Duodenal mucosa (tissue), 2 donors: ENCODE measurements around the gene FRMD3.
A peak's percentile ranks its signal among the peaks of the same experiment; 100 is the strongest.

ENCODE experiments used
- H3K27ac ChIP-seq: one replicate; pipeline ENCODE4 v1.7.0; 2013; ENCODE audit warnings: low read depth, low read length
- H3K27me3 ChIP-seq, 2 donors: one replicate each; pipeline ENCODE4 v1.7.0; 2013; ENCODE audit warnings: low read length in 2 of 2, control low read depth in 1 of 2; ENCODE audit not compliant: insufficient read depth in 2 of 2, control insufficient read depth in 1 of 2
- H3K36me3 ChIP-seq, 2 donors: one replicate each; pipeline ENCODE4 v1.7.0; 2013; ENCODE audit warnings: low read length in 2 of 2, control low read depth in 1 of 2; ENCODE audit not compliant: insufficient read depth in 2 of 2, control insufficient read depth in 1 of 2
- H3K4me1 ChIP-seq, 2 donors: one replicate each; pipeline ENCODE4 v1.7.0; 2013; ENCODE audit warnings: low read length in 2 of 2, control low read depth in 1 of 2; ENCODE audit not compliant: insufficient read depth in 2 of 2, control insufficient read depth in 1 of 2
- H3K4me3 ChIP-seq, 2 donors: one replicate each; pipeline ENCODE4 v1.7.0; 2013; ENCODE audit warnings: low read length in 2 of 2, low read depth in 1 of 2
- H3K9ac ChIP-seq, 2 donors: one replicate each; pipeline ENCODE4 v1.7.0; 2013; ENCODE audit warnings: low read length in 2 of 2, low read depth in 1 of 2
- H3K9me3 ChIP-seq, 2 donors: one replicate each; pipeline ENCODE4 v1.7.0; 2013; ENCODE audit warnings: low read length in 2 of 2, control low read depth in 1 of 2; ENCODE audit not compliant: control insufficient read depth in 1 of 2

Gene FRMD3

DNA sequence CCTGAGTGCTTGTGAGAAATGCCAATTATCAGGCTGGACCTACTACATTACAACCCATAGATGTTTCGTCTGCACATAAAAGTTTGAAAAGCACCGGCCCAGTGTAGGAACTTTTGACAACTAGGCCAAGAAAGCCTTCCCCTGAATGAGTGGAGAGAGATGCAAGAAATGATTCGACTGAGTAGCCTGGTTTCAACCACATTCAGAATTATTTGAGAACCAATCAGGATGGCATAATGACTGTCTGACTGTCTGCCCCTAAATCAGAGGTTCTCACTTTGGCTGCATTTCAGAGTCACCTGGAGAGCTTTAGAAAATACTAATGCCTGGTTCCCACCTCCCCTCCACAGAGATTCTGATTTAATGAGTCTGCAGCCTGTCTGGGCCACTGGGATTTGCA lies 61.1 kb downstream of the FRMD3 start:
- Histone ChIP-seq H3K9me3 (peaks cover 3 to 6% of the 10 kb centered on the region in 2 donors), H3K27ac (no peak overlapping the region), H3K4me1 (peaks cover 11 to 22% of the 10 kb centered on the region in 2 donors)

DNA sequence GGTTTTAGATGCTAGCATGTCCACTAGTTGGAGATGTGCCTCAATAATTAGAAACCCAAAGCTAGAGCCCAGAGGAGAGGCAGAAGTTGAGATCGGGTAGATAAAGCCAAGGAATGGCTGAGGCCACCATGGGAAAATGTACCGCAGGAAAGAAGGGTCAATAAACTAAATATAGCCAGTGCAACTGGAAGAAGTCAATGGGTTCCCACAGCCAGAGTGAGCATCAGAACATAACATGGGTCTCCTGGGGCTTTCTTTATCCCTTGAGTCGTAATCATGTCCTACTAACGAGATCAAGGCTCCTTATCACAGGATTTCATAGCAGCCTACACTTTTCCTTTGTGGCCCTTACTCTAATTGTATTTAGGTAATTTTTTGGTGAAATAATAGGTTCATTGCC lies 61.7 kb downstream of the FRMD3 start:
- Histone ChIP-seq H3K27ac (no peak overlapping the region), H3K4me1 (peaks cover 17 to 28% of the 10 kb centered on the region in 2 donors), H3K9me3 (peaks cover 3 to 6% of the 10 kb centered on the region in 2 donors), H3K9ac (no peak overlapping the region), H3K27me3 (no peaks in the 10 kb centered on the region), H3K4me3 (no peak overlapping the region), H3K36me3 (no peaks in the 10 kb centered on the region)

More for the DNA sequence above, 61.1 kb downstream of the FRMD3 start:
- H3K9ac ChIP-seq = no peak overlapping the region
- H3K36me3 ChIP-seq = no peaks in the 10 kb centered on the region
- no peak overlapping the region for H3K4me3 ChIP-seq
- no peaks in the 10 kb centered on the region for H3K27me3 ChIP-seq

DNA sequence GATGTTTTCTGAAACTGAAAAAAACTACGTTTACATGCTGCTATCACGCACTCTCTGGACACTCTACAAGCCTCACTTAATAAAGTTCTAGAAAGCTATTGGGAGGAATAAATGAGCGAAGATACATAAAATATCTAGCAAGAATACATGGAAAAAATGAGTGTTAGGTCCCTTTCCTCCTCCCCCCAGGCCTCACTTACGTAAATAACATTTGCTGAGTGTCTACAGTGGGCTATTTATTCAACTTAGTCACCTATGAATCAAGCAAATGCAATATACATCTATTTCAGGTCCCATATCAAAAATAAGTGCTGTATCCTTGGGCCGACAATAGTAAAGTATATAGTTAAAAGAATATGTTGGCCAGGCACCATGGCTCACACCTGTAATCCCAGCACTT lies 62.5 kb downstream of the FRMD3 start:
- Histone ChIP-seq H3K9ac (no peak overlapping the region), H3K4me1 (peaks cover 20 to 28% of the 10 kb centered on the region in 2 donors), H3K36me3 (no peaks in the 10 kb centered on the region), H3K4me3 (no peak overlapping the region), H3K9me3 (peaks cover 3 to 6% of the 10 kb centered on the region in 2 donors), H3K27me3 (no peaks in the 10 kb centered on the region), H3K27ac (no peak overlapping the region)

DNA sequence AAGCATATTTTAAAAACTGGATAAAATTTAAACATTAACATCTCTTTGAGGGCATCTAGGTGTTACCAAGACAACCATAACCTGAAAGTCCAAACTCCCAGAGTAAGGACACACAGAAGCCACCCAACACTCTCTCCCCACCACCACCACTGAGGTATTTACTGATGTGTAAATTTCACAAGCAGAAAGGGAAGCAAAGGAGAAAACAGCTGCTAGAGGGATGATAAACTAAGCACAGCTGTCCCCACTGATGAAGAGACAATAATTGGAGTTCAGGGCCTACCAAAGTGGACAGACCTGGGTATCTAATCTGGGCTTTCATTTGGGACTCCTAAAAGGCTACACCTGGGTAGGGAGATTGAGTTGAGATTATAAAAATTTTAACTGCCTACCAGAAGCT lies 63.6 kb downstream of the FRMD3 start:
- peaks cover 0 to under 1% of the 10 kb centered on the region in 2 donors for H3K9me3 ChIP-seq
- no peaks in the 10 kb centered on the region for H3K27me3 ChIP-seq
- H3K4me3 ChIP-seq = no peak overlapping the region
- H3K27ac ChIP-seq = no peak overlapping the region
- H3K9ac ChIP-seq = no peak overlapping the region
- peaks cover 20 to 28% of the 10 kb centered on the region in 2 donors for H3K4me1 ChIP-seq
- H3K36me3 ChIP-seq = no peaks in the 10 kb centered on the region

DNA sequence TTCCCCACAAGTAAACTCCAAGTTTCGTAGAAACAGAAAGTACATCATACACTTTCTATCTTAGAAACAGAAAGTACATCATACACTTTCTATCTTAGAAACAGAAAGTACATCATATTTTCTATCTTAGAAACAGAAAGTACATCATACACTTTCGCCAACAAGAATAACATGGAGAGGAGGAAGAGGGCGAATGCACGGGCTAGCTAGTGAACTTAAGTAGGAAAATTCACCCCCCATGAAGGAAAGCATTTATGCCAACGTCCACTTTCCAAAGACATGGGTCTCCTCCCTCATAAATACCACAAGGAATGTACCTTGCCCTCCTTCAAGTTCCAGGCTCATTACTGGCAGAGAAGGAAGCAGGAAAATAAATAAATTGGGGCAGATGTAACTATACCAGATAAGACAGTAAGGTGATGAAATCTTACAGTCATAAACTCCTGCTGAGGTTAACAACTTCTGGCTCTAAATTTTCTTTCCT lies 64.7 kb downstream of the FRMD3 start:
- Histone ChIP-seq H3K9me3 (no peaks in the 10 kb centered on the region), H3K4me1 (peaks cover 20 to 28% of the 10 kb centered on the region in 2 donors), H3K4me3 (peak overlapping the region; percentile 63 to 67), H3K9ac (no peak overlapping the region), H3K27ac (peak overlapping the region; percentile 64), H3K27me3 (no peaks in the 10 kb centered on the region), H3K36me3 (no peaks in the 10 kb centered on the region)

DNA sequence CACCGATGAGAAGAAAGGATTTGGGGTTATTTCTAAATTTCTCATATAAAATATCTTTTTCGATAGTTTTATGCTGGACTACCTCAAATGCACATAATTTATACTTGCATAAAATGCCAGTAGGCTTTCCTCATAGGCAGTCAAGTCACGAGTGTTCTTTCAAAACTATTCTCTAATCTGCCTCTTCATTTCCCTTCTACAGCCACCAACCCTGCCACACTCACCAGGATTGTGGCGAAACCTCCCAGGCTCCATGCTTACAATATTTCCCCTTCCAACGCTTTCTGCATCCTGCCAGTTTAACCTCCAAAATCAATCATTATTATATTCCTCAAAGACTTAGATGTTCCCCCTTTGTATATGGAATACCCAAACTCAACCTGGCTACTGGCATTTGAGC lies 65.4 kb downstream of the FRMD3 start:
- Histone ChIP-seq H3K4me1 (peaks cover 20 to 28% of the 10 kb centered on the region in 2 donors), H3K9ac (peak overlapping the region; percentile 15 to 28), H3K27ac (peak overlapping the region; percentile 64), H3K27me3 (no peaks in the 10 kb centered on the region), H3K36me3 (no peaks in the 10 kb centered on the region), H3K4me3 (peak overlapping the region; percentile 63 to 65), H3K9me3 (no peaks in the 10 kb centered on the region)

DNA sequence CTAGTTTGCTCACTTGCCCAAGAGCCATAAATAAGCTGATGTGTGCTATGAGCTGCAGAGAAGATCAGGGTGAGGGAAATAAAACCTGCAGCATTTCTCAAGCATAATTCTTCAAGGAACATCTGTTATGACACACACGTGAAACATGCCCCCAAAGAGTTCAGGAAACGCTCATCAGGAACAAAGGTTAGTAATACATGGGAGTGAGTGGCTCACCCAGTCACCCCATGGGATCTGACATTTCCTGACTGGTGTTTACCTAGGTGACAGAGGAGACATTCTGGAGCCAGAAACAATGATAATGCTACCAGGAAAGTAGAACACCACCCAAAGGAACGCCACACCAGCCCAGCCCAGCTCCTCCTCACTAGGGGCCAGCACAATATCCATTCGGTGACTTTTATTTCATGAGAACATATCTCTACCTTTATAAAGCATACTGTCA lies 66.0 kb downstream of the FRMD3 start:
- H3K27ac ChIP-seq = no peak overlapping the region
- no peak overlapping the region for H3K9ac ChIP-seq
- H3K4me1 ChIP-seq = peaks cover 20 to 28% of the 10 kb centered on the region in 2 donors
- no peaks in the 10 kb centered on the region for H3K36me3 ChIP-seq
- H3K9me3 ChIP-seq = no peaks in the 10 kb centered on the region
- H3K27me3 ChIP-seq = no peaks in the 10 kb centered on the region
- H3K4me3 ChIP-seq = peak overlapping the region in 1 of 2 donors; percentile 65

GRCh38 chr9:83471241-83471640 lies 67.0 kb downstream of the FRMD3 start:
- no peaks in the 10 kb centered on the region for H3K36me3 ChIP-seq
- H3K4me1 ChIP-seq = peaks cover 20 to 28% of the 10 kb centered on the region in 2 donors
- H3K27me3 ChIP-seq = no peaks in the 10 kb centered on the region
- H3K27ac ChIP-seq = no peak overlapping the region
- no peak overlapping the region for H3K4me3 ChIP-seq
- no peaks in the 10 kb centered on the region for H3K9me3 ChIP-seq
- H3K9ac ChIP-seq = no peak overlapping the region

DNA sequence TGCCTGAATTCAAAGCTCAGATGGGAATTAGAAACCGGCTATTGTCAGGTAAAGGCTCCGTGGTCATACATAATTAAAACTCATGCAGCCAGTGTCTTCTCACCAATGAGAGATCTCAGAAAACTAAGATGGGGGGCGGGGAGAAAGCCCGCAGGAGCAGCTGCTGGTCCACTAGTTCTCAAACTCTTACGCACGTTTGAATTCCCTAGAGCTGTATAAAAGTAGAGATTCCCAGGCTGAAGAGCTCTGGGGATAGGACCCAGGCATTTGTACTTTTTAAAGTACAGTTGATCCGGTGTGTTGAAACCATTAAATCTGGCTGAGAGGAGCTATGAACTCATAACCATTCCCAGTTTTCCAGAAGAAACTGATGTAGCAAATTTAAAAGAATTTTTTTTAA lies 68.5 kb downstream of the FRMD3 start:
- H3K27ac ChIP-seq = no peak overlapping the region
- no peak overlapping the region for H3K9ac ChIP-seq
- H3K4me3 ChIP-seq = no peak overlapping the region
- H3K36me3 ChIP-seq = no peaks in the 10 kb centered on the region
- no peaks in the 10 kb centered on the region for H3K27me3 ChIP-seq
- no peaks in the 10 kb centered on the region for H3K9me3 ChIP-seq
- H3K4me1 ChIP-seq = peaks cover 20 to 28% of the 10 kb centered on the region in 2 donors

GRCh38 chr9:83468821-83469220 lies 69.4 kb downstream of the FRMD3 start:
- H3K27ac ChIP-seq = no peak overlapping the region
- peaks cover 19 to 20% of the 10 kb centered on the region in 2 donors for H3K4me1 ChIP-seq

More at GRCh38 chr9:83468821-83469220, 69.4 kb downstream of the FRMD3 start:
- Histone ChIP-seq H3K36me3 (no peaks in the 10 kb centered on the region), H3K27me3 (no peaks in the 10 kb centered on the region), H3K9ac (no peak overlapping the region), H3K4me3 (no peak overlapping the region), H3K9me3 (no peaks in the 10 kb centered on the region)
